ENCODE data around the gene ZNF444. TPM values are rescaled to one million over a fixed set of nuclear protein-coding genes. Genes with fewer than 3 reads are reported as not detected.
"Not testable (repeated sequence)": the region's sequence is repeated elsewhere in the genome, so short reads cannot be mapped to it uniquely, and the experiment has no call there.

Gene ZNF444
- total RNA-seq, 2 donors from 2014 or later = 18.3 to 20.8 TPM

DNA sequence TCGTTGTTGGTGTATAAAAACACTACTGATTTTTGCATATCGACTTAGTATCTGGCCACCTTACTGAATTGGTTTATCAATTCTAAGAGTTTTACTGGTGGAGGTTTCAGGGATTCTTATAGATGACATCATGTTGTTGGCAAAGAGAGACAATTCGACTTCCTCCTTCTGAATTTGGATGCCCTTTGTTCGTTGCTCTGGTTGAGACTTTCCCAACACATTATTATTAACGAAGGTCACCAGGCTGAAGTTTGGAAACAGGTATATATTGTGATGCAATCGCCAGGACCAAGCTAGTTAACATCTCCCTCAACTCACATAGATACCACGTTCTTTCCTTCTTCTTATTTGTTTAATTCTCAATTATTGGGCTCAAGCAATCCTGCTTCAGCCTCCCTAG is 58.6 kb downstream of the ZNF444 start:
- intact Hi-C loops (cut with DNase I) = no loop called here
- ATAC-seq = no peak
- no peak for DNase-seq

DNA sequence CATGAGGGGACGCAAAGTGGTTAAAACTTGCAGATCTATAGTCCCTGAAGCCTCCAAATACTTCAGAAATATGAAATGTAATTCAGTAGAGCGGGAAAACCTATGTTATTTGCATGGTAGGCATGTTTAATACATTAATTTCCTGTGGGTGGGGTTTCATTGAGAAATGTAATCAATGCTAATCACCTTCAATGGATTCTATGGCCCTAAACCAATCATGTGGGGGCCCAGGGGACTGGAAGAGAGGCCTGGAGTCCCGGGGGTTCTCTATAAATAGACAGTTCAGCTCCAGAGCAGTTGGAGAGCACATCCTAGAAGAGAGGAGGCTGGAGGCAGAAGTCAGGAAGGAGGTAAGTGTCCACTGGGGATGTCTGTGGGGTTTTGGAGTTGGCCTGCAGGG is 60.9 kb downstream of the ZNF444 start, which contains the start of gene ZSCAN5C:
ZSCAN5C (plus strand) TSS at position 301 of the 400 bp plus-strand sequence. CDS start 3,641 bp downstream, outside the sequence.
- no peak for DNase-seq
- intact Hi-C loops (cut with DNase I) = no loop called here
- ATAC-seq = no peak

DNA sequence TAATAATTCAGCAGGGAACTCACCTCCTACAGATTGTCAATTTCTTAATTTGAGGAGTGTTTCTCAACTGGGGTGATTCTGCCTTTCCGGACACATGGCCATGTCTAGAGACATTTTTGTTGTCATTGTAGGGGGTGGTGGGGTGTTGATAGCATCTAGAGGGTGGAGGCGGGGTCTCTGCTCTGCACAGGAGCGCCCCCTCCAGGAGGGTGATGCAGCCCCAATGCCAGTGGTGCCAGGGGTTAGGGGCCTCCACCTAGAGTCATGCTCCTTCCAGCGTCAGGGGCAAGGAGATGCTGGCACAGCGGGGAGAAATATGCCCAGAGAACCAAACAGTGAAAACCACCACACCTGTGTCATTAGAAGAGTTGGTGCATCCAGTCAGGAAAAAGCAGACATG is 66.5 kb downstream of the ZNF444 start:
- ATAC-seq; DNase-seq; intact Hi-C loops (cut with DNase I): not testable (repeated sequence)

DNA sequence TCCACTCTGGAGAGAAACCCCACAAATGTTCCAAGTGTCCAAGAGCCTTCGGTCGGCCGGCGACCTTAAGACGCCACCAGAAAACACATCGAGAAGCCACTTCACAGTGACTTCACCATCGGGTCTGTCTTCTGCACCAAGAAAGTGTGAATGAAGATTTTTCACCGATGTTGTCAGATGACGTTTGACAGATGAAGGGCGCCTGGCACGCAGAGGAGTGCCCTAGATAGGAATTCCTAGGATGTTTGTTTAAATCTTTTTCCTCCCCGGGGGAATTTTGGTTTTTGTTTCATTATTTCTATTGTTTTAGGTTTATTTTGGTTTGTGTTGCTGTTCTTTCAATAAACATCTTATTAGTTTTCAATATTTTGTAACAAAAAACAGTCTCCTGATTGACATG is 68.0 kb downstream of the ZNF444 start:
- ATAC-seq = no peak
- intact Hi-C loops (cut with DNase I) = no loop called here
- no peak for DNase-seq

DNA sequence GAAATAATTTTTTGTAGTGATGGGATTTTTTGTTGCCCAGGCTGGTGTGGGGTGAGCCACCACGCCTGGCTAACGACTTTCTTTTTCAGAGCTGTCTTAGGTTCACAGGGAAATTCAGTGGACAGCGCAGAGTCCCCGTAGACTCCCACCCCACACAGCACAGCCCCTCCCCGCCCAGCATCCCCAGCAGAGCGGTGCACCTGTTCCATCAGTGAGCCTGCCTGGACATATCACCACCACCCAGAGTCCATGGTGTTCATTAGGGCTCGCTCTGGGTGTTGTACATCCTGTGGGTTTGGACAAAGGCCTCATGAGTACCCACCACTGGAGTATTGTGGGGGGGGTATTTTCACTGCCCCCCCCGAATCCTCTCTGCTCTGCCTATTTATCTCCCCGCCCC is 68.9 kb downstream of the ZNF444 start:
- intact Hi-C loops (cut with DNase I); DNase-seq; ATAC-seq: not testable (repeated sequence)

Other genes with a start within 250 kb of the ZNF444 start
- not detected for gene NLRP13, start 209.0 kb upstream of the ZNF444 start, total RNA-seq
- gene NLRP8, start 193.5 kb upstream of the ZNF444 start, total RNA-seq = not detected
- gene NLRP5, start 154.5 kb upstream of the ZNF444 start, total RNA-seq = not detected
- 10 to 100 TPM; 27.5 to 37.9 TPM for gene ZNF787, start 20.0 kb upstream of the ZNF444 start, total RNA-seq
- not detected for gene GALP, start 34.7 kb downstream of the ZNF444 start, total RNA-seq
- gene ZSCAN5B, start 56.5 kb downstream of the ZNF444 start, total RNA-seq = not detected
- gene ZSCAN5C, start 61.0 kb downstream of the ZNF444 start, total RNA-seq = not detected
- not detected for gene EDDM13, start 131.5 kb downstream of the ZNF444 start, total RNA-seq
- 10 to 100 TPM; 16.4 to 18.4 TPM for gene ZSCAN5A, start 173.6 kb downstream of the ZNF444 start, total RNA-seq

All from left cardiac atrium (tissue), 4 donors.